ENCODE data around the gene PCDHGA6.
"Not testable (repeated sequence)": the region's sequence is repeated elsewhere in the genome, so short reads cannot be mapped to it uniquely, and the experiment has no call there.

PCDHGA6 gene

DNA sequence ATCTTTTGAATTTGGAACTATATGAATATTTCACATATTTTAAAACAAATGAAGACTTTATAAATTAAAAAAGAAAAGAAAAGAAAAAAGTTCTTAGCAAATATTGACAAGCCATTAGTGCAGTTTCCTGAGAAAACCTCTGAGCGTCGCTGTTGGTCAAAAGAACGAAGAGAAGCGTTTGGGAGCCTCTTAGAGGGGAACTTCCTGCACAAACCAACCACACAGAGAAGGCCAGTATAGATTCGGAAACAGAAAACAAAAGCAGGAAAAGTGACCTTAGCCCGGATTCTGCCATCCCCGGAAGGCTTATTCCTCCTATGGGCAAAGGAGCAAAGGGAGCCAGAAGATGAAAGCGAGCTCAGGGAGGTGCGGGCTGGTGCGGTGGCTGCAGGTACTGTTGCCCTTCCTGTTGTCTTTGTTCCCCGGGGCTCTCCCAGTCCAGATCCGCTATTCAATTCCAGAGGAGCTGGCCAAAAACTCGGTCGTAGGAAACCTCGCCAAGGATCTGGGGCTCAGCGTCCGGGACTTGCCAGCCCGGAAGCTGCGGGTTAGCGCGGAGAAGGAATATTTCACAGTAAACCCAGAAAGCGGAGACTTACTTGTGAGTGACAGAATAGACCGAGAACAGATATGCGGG, 13.8 kb upstream of the PCDHGA6 start, which contains the start of gene PCDHGB2:
Gene PCDHGB2, plus strand, starts transcription at position 205 of the 637 bp plus-strand sequence. Its CDS starts 142 bp downstream, at position 347.
- DNase-seq (ENCODE audit: low read depth, low spot score): no peak

DNA sequence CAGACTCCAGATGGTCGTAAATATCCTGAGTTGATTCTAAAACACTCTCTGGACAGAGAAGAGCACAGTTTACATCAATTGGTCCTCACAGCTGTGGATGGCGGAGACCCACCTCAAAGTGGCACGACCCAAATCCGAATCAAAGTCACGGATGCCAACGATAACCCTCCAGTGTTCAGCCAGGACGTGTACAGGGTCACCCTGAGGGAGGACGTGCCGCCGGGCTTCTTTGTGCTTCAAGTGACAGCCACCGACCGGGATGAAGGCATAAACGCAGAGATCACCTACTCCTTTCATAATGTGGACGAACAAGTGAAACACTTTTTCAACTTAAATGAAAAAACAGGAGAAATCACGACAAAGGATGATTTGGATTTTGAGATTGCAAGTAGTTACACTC, 13.0 kb upstream of the PCDHGA6 start:
- no peak for DNase-seq (ENCODE audit: low read depth, low spot score)

DNA sequence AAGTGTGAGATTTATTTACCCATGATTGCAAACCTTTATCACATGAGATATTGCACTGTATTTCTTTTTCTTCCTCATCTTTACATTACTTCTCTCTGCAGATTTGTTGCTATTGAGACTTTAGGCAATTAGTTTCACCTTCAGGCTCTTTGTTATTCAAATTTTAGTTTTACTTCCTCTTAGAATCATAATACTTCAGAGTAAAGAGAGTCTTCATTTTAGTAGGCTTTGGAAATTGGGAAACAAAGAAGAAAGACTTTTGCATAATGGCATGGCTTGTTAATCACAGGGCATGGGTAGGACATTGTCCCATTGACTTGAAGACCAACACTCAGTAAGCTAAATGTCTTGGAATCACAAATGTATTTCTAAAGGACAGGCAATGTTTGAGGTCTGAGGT, 11.0 kb upstream of the PCDHGA6 start:
- DNase-seq (ENCODE audit: low read depth, low spot score): no peak

DNA sequence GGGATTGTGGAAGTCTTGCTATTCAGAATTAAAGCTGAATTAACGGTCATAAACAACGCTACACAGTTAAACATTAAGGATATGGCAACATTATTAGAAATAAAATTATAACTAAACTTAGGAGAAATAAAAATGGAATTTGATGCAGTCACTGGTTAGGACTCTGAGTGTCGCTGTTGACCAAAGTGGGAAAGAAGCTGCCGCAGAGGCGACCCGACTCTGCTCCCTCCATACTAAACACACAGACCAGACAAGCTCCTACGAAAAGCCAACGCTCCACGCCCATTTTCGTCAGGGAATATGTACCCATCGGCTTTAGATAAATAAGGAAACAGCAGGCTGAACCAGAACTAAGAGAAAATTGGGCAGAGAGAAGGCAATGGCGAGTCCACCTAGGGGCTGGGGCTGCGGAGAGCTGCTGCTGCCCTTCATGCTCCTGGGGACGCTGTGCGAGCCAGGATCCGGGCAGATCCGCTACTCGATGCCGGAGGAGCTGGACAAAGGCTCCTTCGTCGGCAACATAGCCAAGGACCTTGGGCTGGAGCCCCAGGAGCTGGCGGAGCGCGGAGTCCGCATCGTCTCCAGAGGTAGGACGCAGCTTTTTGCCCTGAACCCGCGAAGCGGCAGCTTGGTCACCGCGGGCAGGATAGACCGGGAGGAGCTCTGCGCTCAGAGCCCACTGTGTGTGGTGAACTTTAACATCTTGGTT, 9.6 kb upstream of the PCDHGA6 start, which contains the start of gene PCDHGA5:
Gene PCDHGA5, plus strand, starts transcription at position 211 of the 709 bp plus-strand sequence. Its CDS starts 169 bp downstream, at position 380.
- DNase-seq (ENCODE audit: low read depth, low spot score): no peak

DNA sequence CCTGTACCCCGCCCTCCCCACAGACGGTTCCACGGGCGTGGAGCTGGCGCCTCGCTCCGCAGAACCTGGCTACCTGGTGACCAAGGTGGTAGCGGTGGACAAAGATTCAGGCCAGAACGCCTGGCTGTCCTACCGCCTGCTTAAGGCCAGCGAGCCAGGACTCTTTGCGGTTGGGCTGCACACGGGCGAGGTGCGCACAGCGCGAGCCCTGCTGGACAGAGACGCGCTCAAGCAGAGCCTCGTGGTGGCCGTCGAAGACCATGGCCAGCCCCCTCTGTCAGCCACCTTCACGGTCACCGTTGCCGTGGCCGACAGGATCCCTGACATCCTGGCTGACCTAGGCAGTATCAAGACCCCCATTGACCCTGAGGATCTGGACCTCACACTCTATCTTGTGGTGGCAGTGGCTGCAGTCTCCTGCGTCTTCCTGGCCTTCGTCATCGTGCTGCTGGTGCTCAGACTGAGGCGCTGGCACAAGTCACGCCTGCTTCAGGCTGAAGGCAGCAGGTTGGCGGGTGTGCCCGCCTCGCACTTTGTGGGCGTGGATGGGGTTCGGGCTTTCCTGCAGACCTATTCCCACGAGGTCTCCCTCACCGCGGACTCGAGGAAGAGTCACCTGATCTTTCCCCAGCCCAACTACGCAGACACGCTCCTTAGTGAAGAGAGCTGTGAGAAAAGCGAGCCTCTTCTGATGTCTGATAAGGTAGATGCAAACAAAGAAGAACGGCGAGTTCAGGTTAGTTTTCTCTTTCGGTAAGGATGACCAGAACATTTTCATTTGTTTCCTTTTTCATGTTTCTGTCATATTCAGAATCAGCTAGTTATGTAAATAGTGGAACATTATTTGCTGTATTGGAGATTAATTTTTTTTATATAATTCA, 7.4 kb upstream of the PCDHGA6 start:
- no peak for DNase-seq (ENCODE audit: low read depth, low spot score)

DNA sequence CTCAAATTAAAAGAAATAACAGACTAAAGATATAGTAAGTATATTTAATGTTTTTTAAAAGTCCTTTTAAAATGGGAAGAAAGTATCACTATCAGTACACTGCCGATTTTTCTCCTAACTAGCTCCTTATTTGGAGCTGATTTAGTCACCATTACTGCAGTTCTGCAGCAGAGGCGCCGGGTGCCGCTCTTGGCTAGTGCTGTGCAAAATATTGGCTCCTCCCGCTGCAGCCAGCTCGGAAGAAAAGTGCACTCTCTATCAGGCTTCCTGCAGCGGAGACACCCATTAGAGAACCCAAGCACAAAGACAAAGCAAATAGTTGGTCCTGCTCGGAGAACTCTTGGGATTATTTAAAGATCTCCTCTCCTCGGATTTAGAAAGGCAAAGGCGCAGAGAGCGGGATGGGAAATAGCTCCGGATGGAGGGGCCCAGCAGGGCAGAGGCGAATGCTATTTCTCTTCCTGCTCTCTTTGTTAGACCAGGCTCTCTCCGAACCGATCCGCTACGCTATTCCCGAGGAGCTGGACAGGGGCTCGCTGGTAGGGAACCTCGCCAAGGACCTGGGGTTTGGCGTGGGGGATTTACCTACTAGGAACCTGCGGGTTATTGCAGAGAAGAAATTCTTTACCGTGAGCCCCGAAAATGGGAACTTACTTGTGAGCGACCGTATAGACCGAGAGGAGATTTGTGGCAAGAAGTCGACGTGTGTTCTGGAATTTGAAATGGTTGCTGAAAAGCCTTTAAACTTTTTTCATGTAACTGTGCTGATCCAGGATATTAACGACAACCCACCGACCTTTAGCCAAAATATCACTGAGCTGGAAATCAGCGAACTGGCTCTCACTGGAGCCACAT, 3.5 kb upstream of the PCDHGA6 start, which contains the start of gene PCDHGB3:
Gene PCDHGB3, plus strand, starts transcription at position 249 of the 855 bp plus-strand sequence. Its CDS starts 153 bp downstream, at position 402.
- DNase-seq (ENCODE audit: low read depth, low spot score): no peak

DNA sequence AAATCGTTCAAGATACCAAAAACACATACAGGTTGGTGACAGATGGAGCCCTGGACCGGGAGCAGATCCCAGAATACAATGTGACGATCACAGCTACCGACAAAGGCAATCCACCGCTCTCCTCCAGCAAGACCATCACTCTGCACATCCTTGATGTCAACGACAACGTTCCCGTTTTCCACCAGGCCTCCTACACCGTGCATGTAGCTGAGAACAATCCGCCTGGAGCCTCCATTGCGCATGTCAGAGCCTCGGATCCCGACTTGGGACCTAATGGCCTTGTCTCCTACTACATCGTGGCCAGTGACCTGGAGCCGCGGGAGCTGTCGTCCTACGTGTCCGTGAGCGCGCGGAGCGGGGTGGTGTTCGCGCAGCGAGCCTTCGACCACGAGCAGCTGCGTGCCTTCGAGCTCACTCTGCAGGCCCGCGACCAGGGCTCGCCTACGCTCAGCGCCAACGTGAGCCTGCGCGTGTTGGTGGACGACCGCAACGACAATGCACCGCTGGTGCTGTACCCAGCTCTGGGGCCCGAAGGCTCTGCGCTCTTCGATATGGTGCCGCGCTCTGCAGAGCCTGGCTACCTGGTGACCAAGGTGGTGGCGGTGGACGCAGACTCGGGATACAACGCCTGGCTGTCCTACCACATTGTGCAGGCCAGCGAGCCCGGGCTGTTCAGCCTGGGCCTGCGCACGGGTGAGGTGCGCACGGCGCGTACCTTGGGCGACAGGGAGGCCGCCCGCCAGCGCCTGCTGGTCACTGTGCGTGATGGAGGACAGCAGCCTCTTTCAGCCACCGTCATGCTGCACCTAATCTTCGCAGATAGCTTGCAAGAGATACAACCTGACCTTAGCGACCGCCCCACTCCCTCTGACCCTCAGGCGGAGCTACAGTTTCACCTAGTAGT, 1.9 kb upstream of the PCDHGA6 start:
- no peak for DNase-seq (ENCODE audit: low read depth, low spot score)

DNA sequence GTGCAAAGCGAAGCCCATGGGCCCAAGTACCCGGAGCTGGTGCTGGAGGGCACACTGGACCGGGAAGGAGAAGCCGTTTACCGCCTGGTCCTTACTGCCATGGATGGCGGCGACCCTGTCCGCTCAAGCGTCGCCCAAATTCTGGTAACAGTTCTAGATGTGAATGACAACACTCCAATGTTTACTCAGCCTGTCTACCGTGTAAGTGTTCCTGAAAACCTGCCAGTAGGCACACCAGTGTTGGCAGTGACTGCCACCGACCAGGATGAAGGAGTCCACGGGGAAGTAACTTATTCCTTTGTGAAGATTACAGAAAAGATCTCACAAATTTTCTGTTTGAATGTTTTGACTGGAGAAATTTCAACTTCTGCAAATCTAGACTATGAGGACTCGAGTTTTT, 936 bp downstream of the PCDHGA6 start:
- no peak for DNase-seq (ENCODE audit: low read depth, low spot score)

DNA sequence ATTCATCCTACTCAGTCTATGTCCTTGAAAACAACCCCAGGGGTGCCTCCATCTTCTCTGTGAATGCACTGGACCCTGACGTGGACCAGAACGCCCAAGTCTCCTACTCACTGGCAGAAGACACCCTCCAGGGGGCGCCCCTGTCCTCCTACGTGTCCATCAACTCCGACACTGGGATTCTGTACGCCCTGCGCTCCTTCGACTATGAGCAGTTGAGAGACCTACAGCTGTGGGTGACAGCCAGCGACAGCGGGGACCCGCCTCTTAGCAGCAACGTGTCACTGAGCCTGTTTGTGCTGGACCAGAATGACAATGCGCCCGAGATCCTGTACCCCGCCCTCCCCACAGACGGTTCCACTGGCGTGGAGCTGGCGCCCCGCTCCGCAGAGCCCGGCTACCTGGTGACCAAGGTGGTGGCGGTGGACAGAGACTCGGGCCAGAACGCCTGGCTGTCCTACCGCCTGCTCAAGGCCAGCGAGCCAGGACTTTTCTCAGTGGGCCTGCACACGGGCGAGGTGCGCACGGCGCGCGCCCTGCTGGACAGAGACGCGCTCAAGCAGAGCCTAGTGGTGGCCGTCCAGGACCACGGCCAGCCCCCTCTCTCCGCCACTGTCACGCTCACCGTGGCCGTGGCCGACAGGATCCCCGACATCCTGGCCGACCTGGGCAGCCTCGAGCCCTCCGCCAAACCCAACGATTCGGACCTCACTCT, 1.9 kb downstream of the PCDHGA6 start:
- not testable (repeated sequence) for DNase-seq (ENCODE audit: low read depth, low spot score)

DNA sequence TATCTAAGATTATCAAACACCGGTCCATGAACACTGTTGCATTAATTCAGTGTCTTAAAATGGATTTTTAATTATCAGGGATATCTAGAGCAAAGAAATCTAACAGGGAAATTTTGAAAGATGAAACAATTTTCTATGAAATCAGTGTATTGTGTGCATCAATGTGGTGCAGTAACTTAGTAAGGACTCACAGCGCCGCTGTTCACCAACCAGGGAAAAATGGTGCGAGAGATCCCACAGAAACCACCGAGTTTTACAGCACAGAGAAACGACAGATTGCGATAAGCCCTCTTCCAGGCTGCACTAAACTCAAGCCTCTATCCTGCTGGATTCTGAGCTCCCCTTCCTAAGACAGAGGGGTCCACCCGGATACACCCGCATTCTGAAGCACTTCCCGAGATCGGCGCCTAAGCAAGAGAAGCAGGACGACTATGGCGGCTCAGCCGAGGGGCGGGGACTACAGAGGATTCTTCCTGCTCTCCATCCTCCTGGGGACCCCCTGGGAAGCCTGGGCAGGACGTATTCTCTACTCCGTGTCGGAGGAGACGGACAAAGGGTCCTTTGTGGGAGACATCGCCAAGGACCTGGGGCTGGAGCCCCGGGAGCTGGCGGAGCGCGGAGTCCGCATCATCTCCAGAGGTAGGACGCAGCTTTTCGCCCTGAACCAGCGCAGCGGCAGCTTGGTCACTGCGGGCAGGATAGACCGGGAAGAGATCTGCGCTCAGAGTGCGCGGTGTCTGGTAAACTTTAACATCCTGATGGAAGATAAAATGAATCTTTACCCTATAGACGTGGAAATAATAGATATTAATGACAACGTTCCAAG, 9.0 kb downstream of the PCDHGA6 start, which contains the start of gene PCDHGA7:
Gene PCDHGA7, plus strand, starts transcription at position 274 of the 826 bp plus-strand sequence. Its CDS starts 158 bp downstream, at position 432.
- DNase-seq (ENCODE audit: low read depth, low spot score): no peak

DNA sequence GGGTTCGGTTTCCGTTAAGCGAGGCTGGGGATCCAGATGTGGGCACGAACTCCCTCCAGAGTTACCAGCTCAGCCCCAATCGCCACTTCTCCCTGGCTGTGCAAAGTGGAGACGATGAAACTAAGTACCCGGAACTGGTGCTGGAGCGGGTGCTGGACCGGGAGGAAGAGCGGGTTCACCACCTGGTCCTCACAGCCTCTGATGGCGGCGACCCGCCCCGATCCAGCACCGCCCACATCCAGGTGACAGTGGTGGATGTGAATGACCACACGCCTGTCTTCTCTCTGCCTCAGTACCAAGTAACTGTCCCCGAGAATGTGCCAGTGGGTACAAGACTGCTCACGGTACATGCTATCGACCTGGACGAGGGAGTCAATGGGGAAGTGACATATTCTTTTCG, 9.7 kb downstream of the PCDHGA6 start:
- DNase-seq (ENCODE audit: low read depth, low spot score): no peak

DNA sequence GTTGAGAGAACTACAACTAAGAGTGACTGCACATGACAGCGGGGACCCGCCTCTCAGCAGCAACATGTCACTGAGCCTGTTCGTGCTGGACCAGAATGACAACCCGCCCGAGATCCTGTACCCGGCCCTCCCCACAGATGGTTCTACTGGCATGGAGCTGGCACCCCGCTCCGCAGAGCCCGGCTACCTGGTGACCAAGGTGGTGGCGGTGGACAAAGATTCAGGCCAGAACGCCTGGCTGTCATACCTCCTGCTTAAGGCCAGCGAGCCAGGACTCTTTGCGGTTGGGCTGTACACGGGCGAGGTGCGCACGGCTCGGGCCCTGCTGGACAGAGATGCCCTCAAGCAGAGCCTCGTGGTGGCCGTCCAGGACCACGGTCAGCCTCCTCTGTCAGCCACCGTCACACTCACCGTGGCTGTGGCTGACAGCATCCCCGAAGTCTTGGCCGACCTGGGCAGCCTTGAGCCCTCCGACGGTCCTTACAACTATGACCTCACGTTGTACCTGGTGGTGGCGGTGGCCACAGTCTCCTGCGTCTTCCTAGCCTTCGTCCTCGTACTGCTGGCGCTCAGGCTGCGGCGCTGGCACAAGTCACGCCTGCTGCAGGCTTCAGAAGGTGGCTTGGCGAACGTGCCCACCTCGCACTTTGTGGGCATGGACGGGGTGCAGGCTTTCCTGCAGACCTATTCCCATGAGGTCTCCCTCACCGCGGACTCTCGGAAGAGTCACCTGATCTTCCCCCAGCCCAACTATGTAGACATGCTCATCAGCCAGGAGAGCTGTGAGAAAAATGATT, 11.0 kb downstream of the PCDHGA6 start:
- no peak for DNase-seq (ENCODE audit: low read depth, low spot score)

DNA sequence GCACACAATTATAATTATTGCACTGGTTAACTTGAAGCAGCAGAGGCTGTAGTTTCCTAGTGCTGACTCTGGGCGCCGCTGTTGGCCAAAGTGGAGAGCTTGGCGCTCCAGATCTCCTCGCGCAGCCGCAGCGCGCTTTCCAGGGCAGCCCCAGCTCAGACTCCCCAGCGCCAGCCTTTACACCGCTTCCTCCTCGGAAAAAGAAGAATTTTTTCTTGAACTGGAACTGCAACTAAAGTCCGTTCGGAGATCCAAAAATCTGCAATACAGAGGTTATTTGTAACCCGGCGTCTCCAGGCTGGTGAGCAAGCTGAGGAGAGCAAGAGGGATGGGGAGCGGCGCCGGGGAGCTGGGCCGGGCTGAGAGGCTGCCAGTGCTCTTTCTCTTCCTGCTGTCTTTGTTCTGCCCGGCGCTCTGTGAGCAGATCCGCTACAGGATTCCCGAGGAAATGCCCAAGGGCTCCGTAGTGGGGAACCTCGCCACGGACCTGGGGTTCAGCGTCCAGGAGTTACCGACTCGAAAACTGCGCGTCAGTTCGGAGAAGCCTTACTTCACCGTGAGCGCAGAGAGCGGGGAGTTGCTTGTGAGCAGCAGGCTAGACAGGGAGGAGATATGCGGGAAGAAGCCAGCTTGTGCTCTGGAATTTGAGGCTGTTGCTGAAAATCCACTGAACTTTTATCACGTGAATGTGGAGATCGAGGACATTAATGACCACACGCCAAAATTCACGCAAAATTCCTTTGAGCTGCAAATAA, 14.0 kb downstream of the PCDHGA6 start, which contains the start of gene PCDHGB4:
Gene PCDHGB4, plus strand, starts transcription at position 142 of the 755 bp plus-strand sequence. Its CDS starts 187 bp downstream, at position 329.
- DNase-seq (ENCODE audit: low read depth, low spot score): not testable (repeated sequence)

DNA sequence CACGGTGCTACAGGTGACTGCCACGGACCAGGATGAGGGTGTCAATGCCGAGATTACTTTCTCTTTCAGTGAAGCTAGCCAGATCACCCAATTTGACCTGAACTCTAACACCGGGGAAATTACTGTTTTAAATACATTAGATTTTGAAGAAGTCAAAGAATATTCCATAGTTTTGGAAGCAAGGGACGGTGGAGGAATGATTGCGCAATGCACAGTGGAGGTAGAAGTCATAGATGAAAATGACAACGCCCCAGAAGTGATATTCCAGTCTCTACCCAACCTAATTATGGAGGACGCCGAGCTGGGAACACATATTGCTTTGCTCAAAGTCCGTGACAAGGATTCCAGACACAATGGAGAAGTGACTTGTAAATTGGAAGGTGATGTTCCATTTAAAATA, 15.0 kb downstream of the PCDHGA6 start:
- DNase-seq (ENCODE audit: low read depth, low spot score): no peak

DNA sequence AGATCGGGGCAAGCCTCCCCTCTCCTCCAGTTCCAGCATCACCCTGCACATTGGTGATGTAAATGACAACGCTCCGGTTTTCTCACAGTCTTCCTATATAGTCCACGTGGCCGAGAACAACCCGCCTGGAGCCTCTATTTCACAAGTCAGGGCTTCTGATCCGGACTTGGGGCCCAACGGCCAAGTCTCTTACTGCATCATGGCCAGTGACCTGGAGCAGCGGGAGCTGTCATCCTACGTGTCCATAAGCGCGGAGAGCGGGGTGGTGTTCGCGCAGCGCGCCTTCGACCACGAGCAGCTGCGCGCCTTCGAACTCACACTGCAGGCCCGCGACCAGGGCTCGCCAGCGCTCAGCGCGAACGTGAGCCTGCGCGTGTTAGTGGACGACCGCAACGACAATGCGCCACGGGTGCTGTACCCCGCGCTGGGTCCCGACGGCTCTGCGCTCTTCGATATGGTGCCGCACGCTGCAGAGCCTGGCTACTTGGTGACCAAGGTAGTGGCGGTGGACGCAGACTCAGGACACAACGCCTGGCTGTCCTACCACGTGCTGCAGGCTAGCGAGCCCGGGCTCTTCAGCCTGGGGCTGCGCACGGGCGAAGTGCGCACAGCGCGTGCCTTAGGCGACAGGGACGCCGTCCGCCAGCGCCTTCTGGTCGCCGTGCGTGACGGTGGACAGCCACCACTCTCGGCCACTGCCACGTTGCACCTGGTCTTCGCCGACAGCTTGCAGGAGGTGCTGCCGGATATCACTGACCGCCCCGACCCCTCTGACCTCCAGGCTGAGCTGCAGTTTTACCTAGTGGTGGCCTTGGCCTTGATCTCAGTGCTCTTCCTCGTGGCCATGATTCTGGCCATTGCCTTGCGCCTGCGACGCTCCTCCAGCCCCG, 15.7 kb downstream of the PCDHGA6 start:
- no peak for DNase-seq (ENCODE audit: low read depth, low spot score)

Data from smooth muscle cell of the brain vasculature (primary cell).